Measurements from ENCODE around the gene FRMPD1.

Gene FRMPD1

GRCh38 chr9:37682951-37683350, 32.2 kb downstream of the FRMPD1 start:
- DNase-seq = no peak

- DNase-seq = no peak
These were observed 33.0 kb downstream of the FRMPD1 start for GRCh38 chr9:37683531-37684371.

GRCh38 chr9:37692622-37693221, 42.0 kb downstream of the FRMPD1 start:
- no peak for DNase-seq

GRCh38 chr9:37693260-37693659, 42.5 kb downstream of the FRMPD1 start:
- DNase-seq = no peak

GRCh38 chr9:37694355-37694754, 43.6 kb downstream of the FRMPD1 start:
- no peak for DNase-seq

- no peak for DNase-seq
These were observed 45.8 kb downstream of the FRMPD1 start for GRCh38 chr9:37696528-37696927.

- DNase-seq = no peak
These were observed 49.4 kb downstream of the FRMPD1 start for GRCh38 chr9:37700131-37700530.

GRCh38 chr9:37700900-37701299, 50.1 kb downstream of the FRMPD1 start:
- no peak for DNase-seq

GRCh38 chr9:37705787-37706186, 55.0 kb downstream of the FRMPD1 start:
- no peak for DNase-seq

- no peak for DNase-seq
These were observed 55.5 kb downstream of the FRMPD1 start for GRCh38 chr9:37706290-37706689.

- no peak for DNase-seq
These were observed 57.0 kb downstream of the FRMPD1 start for GRCh38 chr9:37707748-37708147.

- no peak for DNase-seq
These were observed 59.3 kb downstream of the FRMPD1 start for GRCh38 chr9:37710046-37710445.

GRCh38 chr9:37715260-37715659, 64.5 kb downstream of the FRMPD1 start:
- no peak for DNase-seq

- DNase-seq = no peak
These were observed 65.3 kb downstream of the FRMPD1 start for GRCh38 chr9:37715991-37716505.

- no peak for DNase-seq
These were observed 68.8 kb downstream of the FRMPD1 start for GRCh38 chr9:37719526-37719925.

GRCh38 chr9:37727013-37727412, 76.3 kb downstream of the FRMPD1 start:
- DNase-seq = no peak

GRCh38 chr9:37729499-37729898, 78.7 kb downstream of the FRMPD1 start:
- no peak for DNase-seq

- no peak for DNase-seq
These were observed 79.5 kb downstream of the FRMPD1 start for GRCh38 chr9:37730256-37730655.

GRCh38 chr9:37730839-37731238, 80.1 kb downstream of the FRMPD1 start:
- DNase-seq = no peak

GRCh38 chr9:37732086-37732741, 81.5 kb downstream of the FRMPD1 start:
- DNase-seq = no peak

- no peak for DNase-seq
These were observed 82.2 kb downstream of the FRMPD1 start for GRCh38 chr9:37732952-37733351.

GRCh38 chr9:37739222-37739621, 88.5 kb downstream of the FRMPD1 start:
- no peak for DNase-seq

GRCh38 chr9:37740128-37740527, 89.4 kb downstream of the FRMPD1 start:
- no peak for DNase-seq

Data from midbrain (tissue), 1 donor.